HL-60 (cell line): Measurements from ENCODE around the gene PGM1.

Experiments used
- DNase-seq, 2 experiments: peaks; one replicate each; pipeline ENCODE4 v3.0.0-alpha.2; 2010 to 2020; ENCODE audit warnings: low read depth in 1 of 2, low spot score in 1 of 2
- H3K27ac ChIP-seq: fragments of 250-450 bp; sonication (Bioruptor Pico); replicated peaks from 2 replicates; pipeline ENCODE4 v1.5.1; 2020; ENCODE audit warnings: mild to moderate bottlenecking, moderate library complexity
- H3K27me3 ChIP-seq: fragments of 250-450 bp; sonication (Bioruptor Pico); 2 replicates; pipeline ENCODE4 v1.5.1; 2021; ENCODE audit warnings: mild to moderate bottlenecking, moderate library complexity; ENCODE audit not compliant: insufficient read depth, poor library complexity, severe bottlenecking
- H3K4me3 ChIP-seq: replicated peaks from 2 replicates; pipeline ENCODE4 v1.5.1; 2011; ENCODE audit warnings: mild to moderate bottlenecking, control low read depth, low read length; ENCODE audit not compliant: insufficient read depth
- CTCF ChIP-seq: IDR thresholded peaks from one replicate; pipeline ENCODE4 v1.5.1; 2011; ENCODE audit warnings: low read length, control low read depth, inconsistent platforms; ENCODE audit not compliant: insufficient read depth
- GABPA ChIP-seq: IDR thresholded peaks from 2 replicates; pipeline ENCODE4 v1.6.1; 2012; ENCODE audit warnings: low read depth
- POLR2AphosphoS5 ChIP-seq: IDR thresholded peaks from 2 replicates; pipeline ENCODE4 v1.6.1; 2012; ENCODE audit warnings: low read depth
- REST ChIP-seq: IDR thresholded peaks from 2 replicates; pipeline ENCODE4 v1.6.1; 2012; ENCODE audit warnings: low read depth; ENCODE audit not compliant: insufficient replicate concordance
- SPI1 ChIP-seq: IDR thresholded peaks from 2 replicates; pipeline ENCODE4 v1.6.1; 2012; ENCODE audit warnings: low read depth, mild to moderate bottlenecking, borderline replicate concordance

Gene PGM1

GRCh38 chr1:63688302-63688890, 95.2 kb downstream of the PGM1 start:
- TF ChIP-seq REST, result no peak
- Histone ChIP-seq H3K4me3 (no peak overlapping the region), H3K27ac (no peak overlapping the region), H3K27me3 (no peaks in the 10 kb centered on the region)
- no peak for DNase-seq

GRCh38 chr1:63690966-63691700, 97.9 kb downstream of the PGM1 start:
- no peak for DNase-seq
- no peak overlapping the region for H3K4me3 ChIP-seq
- no peak overlapping the region for H3K27ac ChIP-seq
- H3K27me3 ChIP-seq, result no peaks in the 10 kb centered on the region
- TF ChIP-seq GABPA (no peak), CTCF (no peak), SPI1 (no peak), POLR2AphosphoS5 (no peak), REST (no peak)

- no peaks in the 10 kb centered on the region for H3K27me3 ChIP-seq
- H3K4me3 ChIP-seq, result no peak overlapping the region
- DNase-seq, result peak; percentile 32 to 43
- no peak for TF ChIP-seq SPI1
- TF ChIP-seq CTCF, result peak; percentile 50
- TF ChIP-seq GABPA, result no peak
- no peak for TF ChIP-seq POLR2AphosphoS5
- H3K27ac ChIP-seq, result no peak overlapping the region
Observed at GRCh38 chr1:63691701-63692425, 98.7 kb downstream of the PGM1 start.

GRCh38 chr1:63693944-63694571, 100.8 kb downstream of the PGM1 start:
- H3K27ac ChIP-seq, result no peak overlapping the region
- TF ChIP-seq POLR2AphosphoS5 (no peak), SPI1 (peak; percentile 21; the same call in 1 of the 2 replicates)
- DNase-seq, result peak in 1 of 2 experiments; percentile 17
- H3K27me3 ChIP-seq, result no peaks in the 10 kb centered on the region
- no peak overlapping the region for H3K4me3 ChIP-seq
